Measurements from ENCODE around the gene ETFDH.

ETFDH gene

DNA sequence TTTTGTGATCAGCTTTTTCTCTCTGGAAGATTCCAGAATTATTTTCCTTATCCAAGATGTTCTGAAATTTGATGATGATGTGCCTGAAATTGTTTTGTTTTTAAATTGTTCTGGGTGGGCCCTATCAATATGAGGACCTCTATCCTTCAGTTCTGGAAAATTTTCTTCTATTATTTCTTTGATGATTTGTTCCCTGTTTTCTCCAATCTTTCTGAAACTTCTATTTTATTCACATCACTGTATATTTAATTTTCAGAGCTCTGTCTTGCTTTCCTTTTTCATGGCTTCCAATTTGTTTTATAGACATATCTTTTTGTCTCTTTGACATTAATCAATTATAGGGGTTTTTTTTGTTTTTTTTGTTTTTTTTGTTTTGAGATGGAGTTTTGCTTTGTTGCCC lies 84.5 kb downstream of the ETFDH start:
- no peak for TF ChIP-seq CTCF (IDR thresholded peaks at IDR 0.05; ENCODE audit: extremely low read depth, missing control alignments)
- no peak for DNase-seq (ENCODE audit: low spot score)

- no peak for DNase-seq (ENCODE audit: low spot score)
- TF ChIP-seq CTCF (IDR thresholded peaks at IDR 0.05; ENCODE audit: extremely low read depth, missing control alignments): no peak
Measured at GRCh38 chr4:158758142-158758541, 86.0 kb downstream of the ETFDH start.

- no peak for TF ChIP-seq CTCF (IDR thresholded peaks at IDR 0.05; ENCODE audit: extremely low read depth, missing control alignments)
- no peak for DNase-seq (ENCODE audit: low spot score)
Measured at GRCh38 chr4:158758703-158759102, 86.6 kb downstream of the ETFDH start.

Data from GM20000 (cell line).